LNCAP (cell line): ENCODE results near the gene LYPD4.

Experiments
- CTCF ChIP-seq: fragments of 450-650 bp; IDR thresholded peaks from 2 replicates; pipeline ENCODE4 v1.5.1; 2017; ENCODE audit warnings: mild to moderate bottlenecking

The LYPD4 gene

GRCh38 chr19:41870401-41870873, 26.0 kb upstream of the LYPD4 start:
- TF ChIP-seq CTCF: no peak

- TF ChIP-seq CTCF: no peak
These were observed 25.0 kb upstream of the LYPD4 start for GRCh38 chr19:41869374-41869955.

- TF ChIP-seq CTCF: no peak
These were observed 24.5 kb upstream of the LYPD4 start for GRCh38 chr19:41868989-41869300.

GRCh38 chr19:41868120-41868988, 23.9 kb upstream of the LYPD4 start:
- no peak for TF ChIP-seq CTCF

- no peak for TF ChIP-seq CTCF
These were observed 21.8 kb upstream of the LYPD4 start for GRCh38 chr19:41866284-41866683.

- TF ChIP-seq CTCF: no peak
These were observed 19.9 kb upstream of the LYPD4 start for GRCh38 chr19:41864374-41864773.

- no peak for TF ChIP-seq CTCF
These were observed 18.9 kb upstream of the LYPD4 start for GRCh38 chr19:41863209-41863931.
